GM23338 (cell line): ENCODE measurements around the gene LDLR. TPM values are rescaled to one million over a fixed set of nuclear protein-coding genes. Genes with fewer than 3 reads are reported as not detected.
"Not testable (repeated sequence)": the region's sequence is repeated elsewhere in the genome, so short reads cannot be mapped to it uniquely, and the experiment has no call there.

Experiments used
- ATAC-seq: fragments of 200-7000 bp; cut with Tn5 transposase; 3 replicates; pipeline ENCODE4 v1.9.1; 2020
- DNase-seq: peaks from one replicate; pipeline ENCODE4 v3.0.0-alpha.2; 2015; ENCODE audit warnings: low spot score
- H2AFZ ChIP-seq: fragments of 200-600 bp; sonication (generic); 2 replicates; pipeline ENCODE4 v1.8.0; 2016; ENCODE audit warnings: antibody characterized with exemption, mild to moderate bottlenecking, moderate library complexity
- H3F3A ChIP-seq: fragments of 200-600 bp; sonication (generic); replicated peaks from 2 replicates; pipeline ENCODE4 v1.8.0; 2017; ENCODE audit warnings: antibody characterized with exemption, mixed run types, low read depth
- H3K27ac ChIP-seq: fragments of 200-600 bp; sonication (generic); 2 replicates; pipeline ENCODE4 v1.6.1; 2016; ENCODE audit warnings: low read depth
- H3K27me3 ChIP-seq: fragments of 200-600 bp; sonication (generic); 2 replicates; pipeline ENCODE4 v1.8.0; 2016; ENCODE audit warnings: mild to moderate bottlenecking, mixed run types, moderate library complexity; ENCODE audit not compliant: insufficient read depth
- H3K36me3 ChIP-seq: fragments of 200-600 bp; sonication (generic); 2 replicates; pipeline ENCODE4 v1.8.0; 2016; ENCODE audit warnings: mild to moderate bottlenecking; ENCODE audit not compliant: insufficient read depth
- H3K4me1 ChIP-seq: fragments of 200-600 bp; sonication (generic); 2 replicates; pipeline ENCODE4 v1.8.0; 2016; ENCODE audit warnings: mild to moderate bottlenecking, moderate library complexity; ENCODE audit not compliant: insufficient read depth
- H3K4me2 ChIP-seq: fragments of 200-600 bp; sonication (generic); 2 replicates; pipeline ENCODE4 v1.7.1; 2017; ENCODE audit warnings: mixed run types
- H3K4me3 ChIP-seq: fragments of 200-600 bp; sonication (generic); 2 replicates; pipeline ENCODE4 v1.6.1; 2016; ENCODE audit warnings: mixed run types
- H3K79me2 ChIP-seq: fragments of 200-600 bp; sonication (generic); replicated peaks from 2 replicates; pipeline ENCODE4 v1.8.0; 2017; ENCODE audit warnings: mild to moderate bottlenecking; ENCODE audit not compliant: insufficient read depth
- H3K9me2 ChIP-seq: fragments of 200-600 bp; sonication (generic); 2 replicates; pipeline ENCODE4 v1.8.0; 2017; ENCODE audit not compliant: insufficient read depth
- H4K20me1 ChIP-seq: fragments of 200-600 bp; sonication (generic); replicated peaks from 2 replicates; pipeline ENCODE4 v1.8.0; 2017; ENCODE audit warnings: mild to moderate bottlenecking; ENCODE audit not compliant: insufficient read depth
- H3K27ac Mint-ChIP-seq: 2 replicates; pipeline ENCODE4 v1.8.0; 2020; ENCODE audit warnings: inconsistent platforms, mild to moderate bottlenecking, moderate library complexity, mixed read lengths
- H3K27me3 Mint-ChIP-seq: 3 replicates; pipeline ENCODE4 v1.8.0; 2022; ENCODE audit warnings: low read depth, mild to moderate bottlenecking, moderate library complexity, mixed read lengths, inconsistent platforms; ENCODE audit not compliant: insufficient read depth, poor library complexity
- H3K36me3 Mint-ChIP-seq: 3 replicates; pipeline ENCODE4 v1.8.0; 2021; ENCODE audit warnings: low read depth, mild to moderate bottlenecking, inconsistent platforms, moderate library complexity, mixed read lengths
- H3K4me1 Mint-ChIP-seq: 3 replicates; pipeline ENCODE4 v1.8.0; 2020; ENCODE audit warnings: mild to moderate bottlenecking, inconsistent platforms, mixed read lengths
- H3K4me3 Mint-ChIP-seq: 3 replicates; pipeline ENCODE4 v1.8.0; 2021; ENCODE audit warnings: moderate library complexity, mild to moderate bottlenecking, inconsistent platforms, mixed read lengths
- H3K9me3 Mint-ChIP-seq: 3 replicates; pipeline ENCODE4 v1.8.0; 2020; ENCODE audit warnings: moderate library complexity, mild to moderate bottlenecking, inconsistent platforms, mixed read lengths
- CREB1 ChIP-seq: fragments of 250-450 bp; sonication (Bioruptor Pico); IDR thresholded peaks from 2 replicates; pipeline ENCODE4 v1.5.0; 2020; ENCODE audit warnings: low read depth, mild to moderate bottlenecking, moderate library complexity
- EZH2 ChIP-seq: fragments of 200-600 bp; sonication (generic); IDR thresholded peaks from one replicate; pipeline ENCODE4 v1.8.0; 2017; ENCODE audit warnings: antibody characterized with exemption, mild to moderate bottlenecking, low read depth; ENCODE audit not compliant: unreplicated experiment
- EZH2phosphoT487 ChIP-seq: fragments of 200-600 bp; sonication (generic); IDR thresholded peaks from one replicate; pipeline ENCODE4 v1.8.1; 2018; ENCODE audit warnings: antibody characterized with exemption; ENCODE audit not compliant: unreplicated experiment
- JUNB ChIP-seq: IDR thresholded peaks from one replicate; pipeline ENCODE4 v1.6.1; 2016; ENCODE audit warnings: antibody characterized with exemption; ENCODE audit not compliant: unreplicated experiment
- NANOG ChIP-seq: IDR thresholded peaks from 2 replicates; pipeline ENCODE4 v1.6.1; 2016; ENCODE audit warnings: antibody characterized with exemption, borderline replicate concordance
- POLR2AphosphoS5 ChIP-seq: IDR thresholded peaks from 2 replicates; pipeline ENCODE4 v1.6.1; 2016; ENCODE audit warnings: antibody characterized with exemption, low read depth
- ZNF114 ChIP-seq: fragments of 250-450 bp; sonication (Bioruptor Pico); IDR thresholded peaks from 2 replicates; pipeline ENCODE4 v1.5.0; 2020; ENCODE audit warnings: mild to moderate bottlenecking, moderate library complexity
- ZNF331 ChIP-seq: fragments of 250-450 bp; sonication (Bioruptor Pico); IDR thresholded peaks from 2 replicates; pipeline ENCODE4 v1.5.0; 2020; ENCODE audit warnings: low read depth, mild to moderate bottlenecking, moderate library complexity
- polyA plus RNA-seq: library from polyadenylated mRNA; unstranded; fragments of >200 nt; fragmentation: Nextera tagmentation; extraction: Ambion mirVana; gene quantifications from 2 replicates; pipeline ENCODE4 v1.2.1, GENCODE V29; 2016
- total RNA-seq: library from RNA; depleted of rRNA; stranded (reverse); fragments of >200 nt; shearing (Covaris generic); gene quantifications from 2 replicates; pipeline ENCODE4 v1.2.3, GENCODE V29; 2014
- TF ChIP-seq, protein P1 (sequence below): fragments of 250-450 bp; sonication (Bioruptor Pico); IDR thresholded peaks from 2 replicates; pipeline ENCODE4 v1.5.0; 2020; ENCODE audit warnings: mild to moderate bottlenecking, moderate library complexity
- TF ChIP-seq, protein P2 (sequence below): IDR thresholded peaks from one replicate; pipeline ENCODE4 v1.6.1; 2018; ENCODE audit warnings: antibody characterized with exemption; ENCODE audit not compliant: unreplicated experiment
- TF ChIP-seq, protein P3 (sequence below): IDR thresholded peaks from 2 replicates; pipeline ENCODE4 v1.6.1; 2016; ENCODE audit warnings: antibody characterized with exemption

Gene LDLR
- total and polyA plus RNA-seq, 2 experiments from 2014 or later, result 57.6 to 180 TPM

DNA sequence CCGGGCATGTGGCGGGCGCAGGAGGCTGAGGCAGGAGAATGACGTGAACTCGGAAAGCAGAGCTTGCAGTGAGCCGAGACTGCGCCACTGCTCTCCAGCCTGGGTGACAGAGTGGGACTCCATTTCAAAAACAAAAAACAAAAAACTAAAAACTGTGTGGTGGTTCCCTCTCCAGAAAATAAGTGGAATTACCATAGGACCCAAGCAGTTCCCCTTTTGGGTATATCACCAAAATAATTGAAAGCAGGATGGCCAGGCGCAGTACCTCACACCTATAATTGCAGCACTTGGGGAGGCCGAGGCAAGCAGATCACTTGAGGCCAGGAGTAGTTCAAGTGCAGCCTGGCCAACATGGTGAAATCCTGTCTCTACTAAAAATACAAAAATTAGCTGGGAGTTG lies 15.7 kb upstream of the LDLR start:
- Mint-ChIP-seq H3K27ac (no peak overlapping the region), H3K27me3 (peaks cover 23% of the 10 kb centered on the region), H3K9me3 (no peaks in the 10 kb centered on the region; the same call in 1 of the 3 replicates), H3K36me3 (peaks cover 6% of the 10 kb centered on the region), H3K4me1 (peaks cover 4% of the 10 kb centered on the region), H3K4me3 (no peak overlapping the region)
- ATAC-seq (no peak), DNase-seq (no peak)
- no peaks in the 10 kb centered on the region for H3K9me2 ChIP-seq
- no peaks in the 10 kb centered on the region for H3F3A ChIP-seq
- no peaks in the 10 kb centered on the region for H3K79me2 ChIP-seq
- H3K27me3 ChIP-seq, result no peaks in the 10 kb centered on the region
- 0 out of 2 replicates have a peak overlapping the region, but pooled peaks have one; percentile 36 for H3K27ac ChIP-seq
- no peak overlapping the region for H3K4me3 ChIP-seq
- TF ChIP-seq NANOG (no peak), CREB1 (CRISPR knock-in tag) (no peak), POLR2AphosphoS5 (no peak), EZH2phosphoT487 (no peak), JUNB (no peak), EZH2 (no peak), ZNF114 (CRISPR knock-in tag) (no peak), ZNF331 (CRISPR knock-in tag) (no peak)
- TF ChIP-seq, protein P1, sequence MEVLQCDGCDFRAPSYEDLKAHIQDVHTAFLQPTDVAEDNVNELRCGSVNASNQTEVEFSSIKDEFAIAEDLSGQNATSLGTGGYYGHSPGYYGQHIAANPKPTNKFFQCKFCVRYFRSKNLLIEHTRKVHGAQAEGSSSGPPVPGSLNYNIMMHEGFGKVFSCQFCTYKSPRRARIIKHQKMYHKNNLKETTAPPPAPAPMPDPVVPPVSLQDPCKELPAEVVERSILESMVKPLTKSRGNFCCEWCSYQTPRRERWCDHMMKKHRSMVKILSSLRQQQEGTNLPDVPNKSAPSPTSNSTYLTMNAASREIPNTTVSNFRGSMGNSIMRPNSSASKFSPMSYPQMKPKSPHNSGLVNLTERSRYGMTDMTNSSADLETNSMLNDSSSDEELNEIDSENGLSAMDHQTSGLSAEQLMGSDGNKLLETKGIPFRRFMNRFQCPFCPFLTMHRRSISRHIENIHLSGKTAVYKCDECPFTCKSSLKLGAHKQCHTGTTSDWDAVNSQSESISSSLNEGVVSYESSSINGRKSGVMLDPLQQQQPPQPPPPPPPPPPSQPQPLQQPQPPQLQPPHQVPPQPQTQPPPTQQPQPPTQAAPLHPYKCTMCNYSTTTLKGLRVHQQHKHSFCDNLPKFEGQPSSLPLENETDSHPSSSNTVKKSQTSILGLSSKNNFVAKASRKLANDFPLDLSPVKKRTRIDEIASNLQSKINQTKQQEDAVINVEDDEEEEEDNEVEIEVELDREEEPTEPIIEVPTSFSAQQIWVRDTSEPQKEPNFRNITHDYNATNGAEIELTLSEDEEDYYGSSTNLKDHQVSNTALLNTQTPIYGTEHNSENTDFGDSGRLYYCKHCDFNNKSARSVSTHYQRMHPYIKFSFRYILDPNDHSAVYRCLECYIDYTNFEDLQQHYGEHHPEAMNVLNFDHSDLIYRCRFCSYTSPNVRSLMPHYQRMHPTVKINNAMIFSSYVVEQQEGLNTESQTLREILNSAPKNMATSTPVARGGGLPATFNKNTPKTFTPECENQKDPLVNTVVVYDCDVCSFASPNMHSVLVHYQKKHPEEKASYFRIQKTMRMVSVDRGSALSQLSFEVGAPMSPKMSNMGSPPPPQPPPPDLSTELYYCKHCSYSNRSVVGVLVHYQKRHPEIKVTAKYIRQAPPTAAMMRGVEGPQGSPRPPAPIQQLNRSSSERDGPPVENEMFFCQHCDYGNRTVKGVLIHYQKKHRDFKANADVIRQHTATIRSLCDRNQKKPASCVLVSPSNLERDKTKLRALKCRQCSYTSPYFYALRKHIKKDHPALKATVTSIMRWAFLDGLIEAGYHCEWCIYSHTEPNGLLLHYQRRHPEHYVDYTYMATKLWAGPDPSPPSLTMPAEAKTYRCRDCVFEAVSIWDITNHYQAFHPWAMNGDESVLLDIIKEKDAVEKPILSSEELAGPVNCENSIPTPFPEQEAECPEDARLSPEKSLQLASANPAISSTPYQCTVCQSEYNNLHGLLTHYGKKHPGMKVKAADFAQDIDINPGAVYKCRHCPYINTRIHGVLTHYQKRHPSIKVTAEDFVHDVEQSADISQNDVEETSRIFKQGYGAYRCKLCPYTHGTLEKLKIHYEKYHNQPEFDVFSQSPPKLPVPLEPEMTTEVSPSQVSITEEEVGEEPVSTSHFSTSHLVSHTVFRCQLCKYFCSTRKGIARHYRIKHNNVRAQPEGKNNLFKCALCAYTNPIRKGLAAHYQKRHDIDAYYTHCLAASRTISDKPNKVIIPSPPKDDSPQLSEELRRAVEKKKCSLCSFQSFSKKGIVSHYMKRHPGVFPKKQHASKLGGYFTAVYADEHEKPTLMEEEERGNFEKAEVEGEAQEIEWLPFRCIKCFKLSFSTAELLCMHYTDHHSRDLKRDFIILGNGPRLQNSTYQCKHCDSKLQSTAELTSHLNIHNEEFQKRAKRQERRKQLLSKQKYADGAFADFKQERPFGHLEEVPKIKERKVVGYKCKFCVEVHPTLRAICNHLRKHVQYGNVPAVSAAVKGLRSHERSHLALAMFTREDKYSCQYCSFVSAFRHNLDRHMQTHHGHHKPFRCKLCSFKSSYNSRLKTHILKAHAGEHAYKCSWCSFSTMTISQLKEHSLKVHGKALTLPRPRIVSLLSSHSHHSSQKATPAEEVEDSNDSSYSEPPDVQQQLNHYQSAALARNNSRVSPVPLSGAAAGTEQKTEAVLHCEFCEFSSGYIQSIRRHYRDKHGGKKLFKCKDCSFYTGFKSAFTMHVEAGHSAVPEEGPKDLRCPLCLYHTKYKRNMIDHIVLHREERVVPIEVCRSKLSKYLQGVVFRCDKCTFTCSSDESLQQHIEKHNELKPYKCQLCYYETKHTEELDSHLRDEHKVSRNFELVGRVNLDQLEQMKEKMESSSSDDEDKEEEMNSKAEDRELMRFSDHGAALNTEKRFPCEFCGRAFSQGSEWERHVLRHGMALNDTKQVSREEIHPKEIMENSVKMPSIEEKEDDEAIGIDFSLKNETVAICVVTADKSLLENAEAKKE (CRISPR knock-in tag), result no peak
- TF ChIP-seq, protein P2, sequence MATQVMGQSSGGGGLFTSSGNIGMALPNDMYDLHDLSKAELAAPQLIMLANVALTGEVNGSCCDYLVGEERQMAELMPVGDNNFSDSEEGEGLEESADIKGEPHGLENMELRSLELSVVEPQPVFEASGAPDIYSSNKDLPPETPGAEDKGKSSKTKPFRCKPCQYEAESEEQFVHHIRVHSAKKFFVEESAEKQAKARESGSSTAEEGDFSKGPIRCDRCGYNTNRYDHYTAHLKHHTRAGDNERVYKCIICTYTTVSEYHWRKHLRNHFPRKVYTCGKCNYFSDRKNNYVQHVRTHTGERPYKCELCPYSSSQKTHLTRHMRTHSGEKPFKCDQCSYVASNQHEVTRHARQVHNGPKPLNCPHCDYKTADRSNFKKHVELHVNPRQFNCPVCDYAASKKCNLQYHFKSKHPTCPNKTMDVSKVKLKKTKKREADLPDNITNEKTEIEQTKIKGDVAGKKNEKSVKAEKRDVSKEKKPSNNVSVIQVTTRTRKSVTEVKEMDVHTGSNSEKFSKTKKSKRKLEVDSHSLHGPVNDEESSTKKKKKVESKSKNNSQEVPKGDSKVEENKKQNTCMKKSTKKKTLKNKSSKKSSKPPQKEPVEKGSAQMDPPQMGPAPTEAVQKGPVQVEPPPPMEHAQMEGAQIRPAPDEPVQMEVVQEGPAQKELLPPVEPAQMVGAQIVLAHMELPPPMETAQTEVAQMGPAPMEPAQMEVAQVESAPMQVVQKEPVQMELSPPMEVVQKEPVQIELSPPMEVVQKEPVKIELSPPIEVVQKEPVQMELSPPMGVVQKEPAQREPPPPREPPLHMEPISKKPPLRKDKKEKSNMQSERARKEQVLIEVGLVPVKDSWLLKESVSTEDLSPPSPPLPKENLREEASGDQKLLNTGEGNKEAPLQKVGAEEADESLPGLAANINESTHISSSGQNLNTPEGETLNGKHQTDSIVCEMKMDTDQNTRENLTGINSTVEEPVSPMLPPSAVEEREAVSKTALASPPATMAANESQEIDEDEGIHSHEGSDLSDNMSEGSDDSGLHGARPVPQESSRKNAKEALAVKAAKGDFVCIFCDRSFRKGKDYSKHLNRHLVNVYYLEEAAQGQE, result no peak
- TF ChIP-seq, protein P3, sequence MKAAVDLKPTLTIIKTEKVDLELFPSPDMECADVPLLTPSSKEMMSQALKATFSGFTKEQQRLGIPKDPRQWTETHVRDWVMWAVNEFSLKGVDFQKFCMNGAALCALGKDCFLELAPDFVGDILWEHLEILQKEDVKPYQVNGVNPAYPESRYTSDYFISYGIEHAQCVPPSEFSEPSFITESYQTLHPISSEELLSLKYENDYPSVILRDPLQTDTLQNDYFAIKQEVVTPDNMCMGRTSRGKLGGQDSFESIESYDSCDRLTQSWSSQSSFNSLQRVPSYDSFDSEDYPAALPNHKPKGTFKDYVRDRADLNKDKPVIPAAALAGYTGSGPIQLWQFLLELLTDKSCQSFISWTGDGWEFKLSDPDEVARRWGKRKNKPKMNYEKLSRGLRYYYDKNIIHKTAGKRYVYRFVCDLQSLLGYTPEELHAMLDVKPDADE, result no peak
- no peaks in the 10 kb centered on the region for H3K36me3 ChIP-seq
- no peak overlapping the region for H3K4me2 ChIP-seq
- H3K4me1 ChIP-seq, result no peaks in the 10 kb centered on the region
- no peaks in the 10 kb centered on the region; the same call in 1 of the 2 replicates for H4K20me1 ChIP-seq
- H2AFZ ChIP-seq, result no peak overlapping the region

DNA sequence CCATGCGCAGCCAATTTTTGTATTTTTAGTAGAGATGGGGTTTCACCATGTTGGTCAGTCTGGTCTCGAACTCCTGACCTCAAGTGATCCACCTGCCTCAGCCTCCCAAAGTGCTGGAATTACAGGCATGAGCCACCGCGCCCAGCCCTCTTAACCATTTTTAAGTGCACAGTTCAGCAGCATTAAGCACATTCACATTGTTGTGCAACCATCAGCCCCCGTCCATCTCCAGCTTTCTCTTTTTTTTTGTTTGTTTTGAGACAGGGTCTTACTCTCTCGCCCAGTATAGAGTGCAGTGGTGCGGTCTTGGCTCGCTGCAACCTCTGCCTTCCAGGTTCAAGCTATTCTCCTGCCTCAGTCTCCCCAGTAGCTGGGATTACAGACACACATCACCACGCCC lies 12.5 kb upstream of the LDLR start:
- not testable (repeated sequence) for H3F3A ChIP-seq, H3K36me3 ChIP-seq, H3K4me1 Mint-ChIP-seq, H2AFZ ChIP-seq, H3K9me3 Mint-ChIP-seq, DNase-seq, H3K79me2 ChIP-seq, H3K27ac Mint-ChIP-seq, H3K9me2 ChIP-seq, H3K4me3 Mint-ChIP-seq, H3K27ac ChIP-seq, H3K4me2 ChIP-seq, H3K4me3 ChIP-seq, ATAC-seq, H3K4me1 ChIP-seq, H4K20me1 ChIP-seq, H3K27me3 ChIP-seq, H3K36me3 Mint-ChIP-seq
- H3K27me3 Mint-ChIP-seq, result peaks cover 11% of the 10 kb centered on the region
